ENCODE measurements around the gene CYP4F12.

The CYP4F12 gene

DNA sequence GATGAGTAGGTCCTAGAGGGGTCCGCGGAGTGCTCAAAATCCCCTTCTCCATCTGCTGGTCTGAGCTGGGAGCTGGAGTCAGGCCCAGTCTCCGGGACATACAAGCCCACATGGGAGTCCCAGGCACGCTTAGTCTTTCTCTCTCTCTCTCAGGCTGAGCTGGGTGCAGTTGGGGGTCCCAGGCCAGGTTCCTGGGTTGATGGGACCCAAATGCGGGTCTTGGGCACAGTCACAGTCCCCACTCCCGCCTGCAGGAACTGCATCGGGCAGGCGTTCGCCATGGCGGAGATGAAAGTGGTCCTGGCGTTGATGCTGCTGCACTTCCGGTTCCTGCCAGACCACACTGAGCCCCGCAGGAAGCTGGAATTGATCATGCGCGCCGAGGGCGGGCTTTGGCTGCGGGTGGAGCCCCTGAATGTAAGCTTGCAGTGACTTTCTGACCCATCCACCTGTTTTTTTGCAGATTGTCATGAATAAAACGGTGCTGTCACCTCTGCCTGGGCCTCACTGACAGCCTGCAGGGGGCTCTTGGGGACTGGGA is 23.8 kb downstream of the CYP4F12 start:
- in situ Hi-C loops (cut with MboI; ENCODE audit: low sequenced_read_pairs) = no loop called here

DNA sequence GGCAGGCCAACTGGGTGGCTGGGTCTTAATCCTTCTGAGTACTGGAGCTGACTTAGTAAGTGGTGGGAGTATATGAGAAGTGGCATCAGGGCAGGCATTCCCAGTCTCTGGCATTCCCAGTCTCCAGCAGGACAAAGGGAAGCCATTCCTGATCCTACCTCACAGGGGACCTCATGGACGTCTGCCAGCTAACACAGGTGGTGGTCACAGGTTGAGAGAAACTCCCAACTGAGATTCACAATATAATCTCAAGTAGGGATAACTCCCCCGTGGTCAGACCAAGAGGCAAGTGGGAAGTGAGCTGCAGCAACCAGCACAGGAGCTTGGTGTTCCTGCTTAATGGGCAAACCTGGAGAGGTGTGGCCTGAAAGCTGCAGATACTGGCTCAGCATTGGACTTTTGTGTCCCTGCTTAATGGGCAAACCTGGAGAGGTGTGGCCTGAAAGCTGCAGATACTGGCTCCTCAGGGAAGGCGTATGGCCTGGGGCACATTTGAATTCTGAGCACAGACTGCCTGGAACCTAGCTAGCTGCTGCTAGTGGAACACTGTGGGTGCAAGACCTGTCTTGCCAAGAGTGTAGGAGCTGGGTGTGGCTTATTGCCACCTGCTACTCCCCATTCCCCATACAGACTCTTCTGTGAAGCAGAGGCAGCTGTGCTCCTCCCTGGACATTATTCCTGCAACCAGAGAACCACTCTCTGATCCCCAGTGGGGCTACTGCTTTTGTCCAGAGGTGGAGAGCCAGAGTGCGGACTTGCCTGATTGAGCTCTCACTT is 29.1 kb downstream of the CYP4F12 start:
- in situ Hi-C loops (cut with MboI; ENCODE audit: low sequenced_read_pairs) = no loop called here

DNA sequence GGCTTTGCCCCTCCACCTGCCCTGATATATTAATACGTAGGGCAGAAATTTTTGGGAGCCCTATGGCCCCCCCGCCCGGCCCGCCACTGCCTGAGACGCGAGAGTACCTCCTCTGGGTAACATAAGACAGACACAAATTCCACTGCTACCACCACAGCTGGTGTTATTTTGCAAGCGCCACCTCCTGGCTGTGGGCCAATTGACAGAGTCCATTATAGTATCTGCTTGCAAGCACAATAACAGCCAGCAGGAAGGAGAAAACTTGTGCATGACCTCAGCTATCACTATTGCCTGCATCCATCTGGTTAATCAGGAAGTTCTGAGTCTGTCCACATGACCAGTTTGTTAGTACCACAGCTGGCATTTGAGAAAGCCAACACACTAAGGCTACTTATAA is 29.6 kb downstream of the CYP4F12 start:
- in situ Hi-C loops (cut with MboI; ENCODE audit: low sequenced_read_pairs) = no loop called here

DNA sequence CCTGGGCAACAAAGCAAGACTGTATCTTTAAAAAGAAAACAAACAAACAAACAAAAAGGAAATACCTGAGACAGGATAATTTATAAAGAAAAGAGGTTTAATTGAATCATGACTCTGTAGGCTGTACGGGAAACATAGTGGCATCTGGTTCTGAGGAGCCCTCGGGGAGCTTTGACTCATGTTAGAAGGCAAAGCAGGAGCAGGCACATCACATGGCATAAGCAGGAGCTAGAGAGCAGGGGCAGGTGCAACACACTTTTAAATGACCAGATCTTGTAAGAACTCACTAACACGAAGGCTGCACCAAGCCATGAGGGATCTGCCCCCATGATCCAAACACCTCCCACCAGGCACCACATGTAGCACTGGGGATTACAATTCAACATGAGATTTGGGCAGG is 41.8 kb downstream of the CYP4F12 start:
- in situ Hi-C loops (cut with MboI; ENCODE audit: low sequenced_read_pairs) = no loop called here

DNA sequence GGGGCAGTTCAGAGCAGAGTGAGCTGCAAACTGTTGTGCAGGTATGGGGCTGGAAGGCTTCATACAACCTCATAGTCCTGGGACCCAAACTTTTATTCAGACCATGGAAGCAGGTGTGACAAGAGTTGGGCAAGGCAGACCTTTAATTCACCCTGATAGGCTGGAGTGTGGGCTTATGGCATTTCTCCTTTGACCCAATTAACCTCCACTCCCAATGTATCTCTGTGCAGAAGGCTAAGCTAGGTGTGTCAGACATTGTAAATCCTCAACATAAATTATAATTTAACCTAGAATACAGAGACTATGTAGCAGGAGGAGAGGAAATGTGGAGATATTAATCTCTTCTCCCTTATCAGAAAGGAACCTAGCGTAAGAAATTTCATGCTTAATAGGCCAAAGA is 42.8 kb downstream of the CYP4F12 start:
- in situ Hi-C loops (cut with MboI; ENCODE audit: low sequenced_read_pairs) = no loop called here

DNA sequence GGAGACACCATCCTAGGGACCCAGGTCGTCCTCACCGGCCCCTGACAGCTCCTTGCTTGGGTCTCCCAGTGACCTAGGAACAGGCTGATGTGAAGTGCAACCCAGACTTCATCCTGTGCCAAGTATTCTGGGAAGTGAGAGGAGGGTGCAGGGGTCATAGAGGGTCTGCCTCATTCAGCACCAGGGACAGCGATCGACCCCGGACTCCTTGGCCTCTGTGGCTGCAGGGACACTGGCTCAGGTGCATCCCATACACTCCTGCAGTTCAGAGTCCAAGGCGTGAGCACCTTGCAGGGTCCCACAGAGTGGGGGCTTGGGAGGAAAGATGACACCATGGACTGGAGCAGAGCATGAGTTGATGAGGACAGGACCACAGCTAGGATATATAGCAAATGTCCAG is 44.9 kb downstream of the CYP4F12 start:
- in situ Hi-C loops (cut with MboI; ENCODE audit: low sequenced_read_pairs) = no loop called here

DNA sequence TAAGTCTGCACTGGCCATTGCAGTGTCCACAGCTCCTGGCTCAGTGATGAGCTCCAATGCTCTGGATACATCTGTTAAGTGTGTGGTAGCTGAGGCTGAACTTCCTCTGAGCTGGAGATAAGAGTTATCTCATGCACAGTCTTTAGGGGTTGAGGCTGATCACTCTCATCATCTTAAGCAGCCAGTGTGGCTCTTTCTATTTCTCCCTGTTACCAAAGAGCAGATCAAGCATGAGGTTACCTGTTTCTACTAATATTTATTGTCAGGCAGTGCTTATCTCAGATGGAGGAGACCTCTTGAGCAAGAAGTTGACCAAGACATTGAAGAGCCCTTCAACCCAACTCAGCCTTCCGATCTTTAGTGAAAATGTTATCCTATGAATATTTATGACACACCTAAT is 48.4 kb downstream of the CYP4F12 start:
- in situ Hi-C loops (cut with MboI; ENCODE audit: low sequenced_read_pairs) = no loop called here

DNA sequence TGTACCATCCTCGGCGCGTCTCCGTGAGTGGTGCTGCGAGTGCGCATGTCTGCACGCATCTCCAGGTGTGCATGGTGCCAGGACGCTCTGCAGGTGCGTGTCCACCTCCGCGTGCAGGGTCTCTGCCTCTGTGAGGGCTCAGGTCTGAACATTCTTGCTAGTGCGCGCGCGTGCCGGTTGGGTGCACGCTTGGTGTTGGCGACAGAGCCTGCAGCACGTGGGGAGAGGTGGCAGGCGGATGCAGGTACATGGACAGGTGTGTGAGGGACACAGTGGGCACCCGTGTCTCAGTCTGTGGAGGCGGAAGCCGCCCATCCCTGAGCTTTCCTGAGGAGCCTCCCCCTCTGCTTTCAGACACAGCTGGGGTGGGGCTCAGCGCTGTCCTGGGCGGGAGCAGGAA is 50.1 kb downstream of the CYP4F12 start:
- in situ Hi-C loops (cut with MboI; ENCODE audit: low sequenced_read_pairs) = no loop called here

DNA sequence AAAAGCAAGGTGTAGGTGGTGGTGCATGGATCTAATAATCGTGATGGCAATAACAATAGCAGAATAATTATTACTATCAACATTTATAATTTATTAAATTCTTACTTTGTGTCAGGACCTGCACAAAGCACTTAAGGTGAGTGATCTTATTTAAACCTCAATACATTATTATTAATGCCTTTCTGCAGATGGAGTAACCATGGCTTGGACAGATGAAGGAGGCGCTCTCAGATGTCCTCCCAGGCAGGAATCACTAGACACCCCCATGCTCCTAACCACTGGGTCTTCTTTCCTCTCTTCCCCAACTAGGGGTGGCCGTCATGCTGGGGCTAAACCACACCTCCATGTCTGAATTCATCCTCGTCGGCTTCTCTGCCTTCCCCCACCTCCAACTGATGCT is 54.8 kb downstream of the CYP4F12 start, which contains the start of gene OR10H2:
Gene OR10H2 (plus strand): TSS at position 301 of the 400 bp plus-strand sequence. CDS start 20 bp downstream, at position 321.
- in situ Hi-C loops (cut with MboI; ENCODE audit: low sequenced_read_pairs) = no loop called here

DNA sequence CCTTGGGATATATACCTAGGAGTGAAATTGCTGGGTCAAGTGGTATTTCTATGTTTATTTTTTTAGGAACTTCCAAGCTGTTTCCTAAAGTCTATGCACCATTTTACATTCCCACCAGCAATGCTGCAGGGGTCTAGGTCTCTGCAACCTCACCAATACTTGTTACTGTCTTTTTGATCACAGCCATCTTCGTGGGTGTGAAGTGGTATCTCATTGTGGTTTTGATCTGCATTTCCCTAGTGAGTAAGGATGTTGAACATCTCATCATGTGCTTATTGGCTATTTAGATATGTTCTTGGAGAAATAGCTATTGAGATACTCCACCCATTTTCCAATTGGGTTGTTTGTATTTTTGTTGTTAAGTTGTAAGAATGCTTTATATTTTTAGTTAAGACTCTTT is 57.7 kb downstream of the CYP4F12 start:
- in situ Hi-C loops (cut with MboI; ENCODE audit: low sequenced_read_pairs) = no loop called here

DNA sequence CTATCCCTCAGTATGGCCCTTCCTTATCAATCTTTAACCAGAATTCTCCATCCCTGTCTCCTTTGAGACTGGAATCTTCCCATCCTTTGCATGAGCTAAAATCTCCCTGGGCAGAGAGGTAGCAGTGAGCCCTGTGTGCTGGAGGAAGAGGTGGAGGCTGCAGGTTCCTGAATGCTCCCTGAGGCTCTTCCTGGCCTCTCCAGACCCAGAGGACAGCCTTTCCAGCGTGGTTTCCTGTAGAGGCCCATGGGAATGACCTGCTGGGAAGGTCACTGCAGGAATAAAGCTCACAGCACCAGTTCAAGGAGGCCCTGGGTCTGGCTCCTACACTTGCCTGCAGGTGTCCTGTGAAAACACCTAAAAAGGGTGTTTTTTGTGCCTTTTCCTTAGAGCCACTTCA is 59.5 kb downstream of the CYP4F12 start:
- in situ Hi-C loops (cut with MboI; ENCODE audit: low sequenced_read_pairs) = no loop called here

DNA sequence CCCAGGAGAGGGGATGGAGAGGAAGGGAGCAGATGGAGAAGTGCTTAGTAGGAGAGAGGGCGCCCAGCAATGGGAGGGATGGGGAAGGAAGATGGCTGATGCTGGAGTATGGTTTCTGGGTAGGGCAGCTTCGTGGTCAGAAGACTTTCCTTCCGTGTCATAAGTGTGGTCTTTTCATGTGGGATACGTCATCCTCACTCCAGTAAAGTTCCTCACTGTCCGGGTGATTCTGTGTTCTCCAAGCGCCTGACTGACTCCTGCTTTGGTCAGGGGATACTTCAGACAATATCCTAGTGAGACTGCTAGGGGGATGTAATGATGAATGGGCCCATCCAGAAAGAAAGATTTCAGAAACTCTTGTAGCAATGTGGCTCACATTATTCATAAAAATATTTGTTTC is 61.0 kb downstream of the CYP4F12 start:
- in situ Hi-C loops (cut with MboI; ENCODE audit: low sequenced_read_pairs) = no loop called here

DNA sequence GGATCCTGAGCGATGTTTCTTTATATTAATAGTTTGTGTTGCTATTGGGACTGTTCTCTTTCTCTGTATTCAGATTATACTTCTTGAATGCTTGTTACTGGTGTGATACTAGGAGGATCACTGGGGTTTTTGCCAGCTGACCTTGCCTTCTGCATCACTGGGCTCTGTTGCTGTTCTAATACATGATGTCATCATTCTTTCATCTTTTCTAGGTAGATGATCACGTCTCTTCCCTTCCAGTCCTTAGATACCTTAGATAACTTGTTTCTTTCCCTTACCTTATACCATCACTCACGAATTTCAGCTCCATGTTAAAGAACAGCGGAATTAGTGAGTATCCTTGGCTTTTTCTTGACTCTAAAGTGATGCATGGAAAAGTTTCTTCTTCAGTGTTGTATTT is 64.8 kb downstream of the CYP4F12 start, which contains the start of gene OR10H3:
Gene OR10H3 (plus strand): TSS at position 264 of the 400 bp plus-strand sequence. CDS start 3,408 bp downstream, outside the sequence.
- in situ Hi-C loops (cut with MboI; ENCODE audit: low sequenced_read_pairs) = no loop called here

DNA sequence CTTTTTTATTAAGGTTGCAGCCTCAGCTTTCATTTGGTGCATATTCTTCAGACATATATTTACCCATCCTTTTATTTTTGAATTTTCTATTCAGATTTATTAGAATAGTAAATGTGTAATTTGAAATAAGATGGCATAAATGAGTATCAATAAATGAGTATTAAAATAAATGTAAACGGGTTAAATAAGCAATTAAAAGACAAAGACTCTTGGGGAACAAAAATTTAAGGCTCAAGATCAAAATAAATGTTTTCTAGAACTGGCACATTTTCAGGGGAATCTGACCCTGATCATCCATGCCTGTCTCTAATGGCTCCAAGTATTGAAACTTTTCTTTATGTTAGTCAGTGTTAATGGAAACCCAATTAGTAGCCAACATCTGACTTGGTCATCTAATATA is 67.9 kb downstream of the CYP4F12 start:
- in situ Hi-C loops (cut with MboI; ENCODE audit: low sequenced_read_pairs) = no loop called here

All from HL-60/S4 treated with phorbol 12-myristate 13-acetate at 8.2 ng/mL for 4 days and 3 days (cell line).